Left lung (tissue), 10 donors: ENCODE measurements around the gene ANKMY1. TPM values are rescaled to one million over a fixed set of nuclear protein-coding genes. Genes with fewer than 3 reads are reported as not detected.
"Not testable (repeated sequence)": the region's sequence is repeated elsewhere in the genome, so short reads cannot be mapped to it uniquely, and the experiment has no call there.

Experiments used
- ATAC-seq: fragments of 200-7000 bp; cut with Tn5 transposase; one replicate; pipeline ENCODE4 v1.9.1; 2020; ENCODE audit warnings: moderate library complexity
- DNase-seq, 4 donors: peaks; one replicate each; pipeline ENCODE4 v3.0.0-alpha.2; 2013 to 2020
- H3K27ac ChIP-seq, 2 donors: fragments of 200-600 bp; sonication (generic) in 1 of 2; one replicate each; pipeline versions ENCODE4 v1.5.0 to v1.8.0; 2020 to 2021
- H3K27me3 ChIP-seq, 2 donors: fragments of 200-600 bp; sonication (generic) in 1 of 2; one replicate each; pipeline versions ENCODE4 v1.5.0 to v1.8.0; 2020 to 2021
- H3K36me3 ChIP-seq, 2 donors: fragments of 200-600 bp; sonication (generic) in 1 of 2; one replicate each; pipeline versions ENCODE4 v1.5.0 to v1.8.0; 2020 to 2021
- H3K4me1 ChIP-seq, 2 donors: fragments of 200-600 bp; one replicate each; pipeline ENCODE4 v1.8.0; 2021
- H3K4me3 ChIP-seq, 2 donors: fragments of 200-600 bp; sonication (generic) in 1 of 2; one replicate each; pipeline versions ENCODE4 v1.5.0 to v1.8.0; 2020 to 2021; ENCODE audit warnings: mild to moderate bottlenecking in 1 of 2
- H3K9me3 ChIP-seq, 2 donors: fragments of 200-600 bp; sonication (generic) in 1 of 2; one replicate each; pipeline versions ENCODE4 v1.5.0 to v1.8.0; 2020 to 2021
- intact Hi-C, 2 donors: fragments of 100-400 bp; cut with DNase I; formaldehyde crosslinking; loops; one replicate each; pipeline versions ENCODE4 v1.11.2 to v1.14.2; 2022
- polyA plus RNA-seq, 6 donors: library from polyadenylated mRNA; unstranded; fragments of 120-200 nt; gene quantifications; one replicate each; pipeline ENCODE4 v1.2.1, GENCODE V29; 2013; ENCODE audit not compliant: insufficient read length in 6 of 6
- total RNA-seq, 2 donors: library from RNA; stranded (reverse); fragmentation: NEBNext Ultra II Directional; extraction: Animal tissue kit (Norgen Biotek cat#: 25700); gene quantifications; one replicate each; pipeline ENCODE4 v1.2.1, GENCODE V29; 2021
- TF ChIP-seq, protein P1 (sequence below), 2 donors: fragments of 200-600 bp; sonication (generic) in 1 of 2; IDR thresholded peaks; one replicate each; pipeline versions ENCODE4 v1.5.0 to v1.8.0; 2021; ENCODE audit warnings: antibody characterized with exemption in 2 of 2
- donor health status: DM: no; HTN: yes; CAD: no.
- donor health status: DM: no; HTN: no; CAD: no.

ANKMY1 gene
- total and polyA plus RNA-seq, 8 donors, result 11.8 to 20.1 (median 15.1) TPM

DNA sequence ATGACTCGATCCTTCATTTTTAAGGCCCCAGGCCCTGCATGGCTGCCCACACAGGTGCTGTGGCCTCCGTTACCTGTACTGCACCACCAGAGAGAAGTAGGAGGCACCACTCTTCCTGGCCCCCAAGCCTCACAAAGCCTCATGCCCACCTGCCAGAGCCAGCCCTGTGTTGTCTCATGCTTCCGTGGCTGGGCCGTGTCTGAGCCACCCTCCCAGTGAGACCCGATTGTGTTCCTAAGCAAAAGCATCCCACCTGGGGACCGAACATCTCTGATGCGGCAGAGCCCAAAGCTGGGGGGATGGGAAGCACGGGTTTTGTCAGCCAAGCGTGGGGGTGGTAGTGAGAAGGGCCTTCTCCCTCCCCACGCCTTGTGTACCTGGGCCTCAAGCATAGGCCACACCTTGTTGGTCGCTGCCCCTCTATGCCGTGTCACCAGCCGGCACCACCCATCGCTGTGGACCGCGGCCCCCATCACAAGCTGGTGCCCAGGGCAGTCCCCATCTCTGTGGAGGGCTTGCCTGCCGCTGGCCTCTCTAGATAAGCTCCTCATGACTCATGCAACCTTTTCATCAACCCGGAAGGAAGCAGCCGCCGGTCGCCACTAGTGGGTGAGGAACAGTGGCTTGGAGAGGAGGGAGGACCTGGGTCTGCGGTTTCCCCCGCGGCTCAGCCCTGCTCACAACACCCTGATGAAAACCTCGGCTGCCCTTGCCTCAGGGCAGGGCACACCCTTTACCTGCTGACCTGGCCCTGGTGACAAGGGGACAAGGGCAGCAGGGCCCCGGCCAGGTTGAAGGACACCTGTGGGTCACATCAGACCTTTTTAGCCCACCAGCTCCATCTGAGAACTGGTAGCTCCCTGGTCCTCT is 7.8 kb upstream of the ANKMY1 start:
- TF ChIP-seq, protein P1, sequence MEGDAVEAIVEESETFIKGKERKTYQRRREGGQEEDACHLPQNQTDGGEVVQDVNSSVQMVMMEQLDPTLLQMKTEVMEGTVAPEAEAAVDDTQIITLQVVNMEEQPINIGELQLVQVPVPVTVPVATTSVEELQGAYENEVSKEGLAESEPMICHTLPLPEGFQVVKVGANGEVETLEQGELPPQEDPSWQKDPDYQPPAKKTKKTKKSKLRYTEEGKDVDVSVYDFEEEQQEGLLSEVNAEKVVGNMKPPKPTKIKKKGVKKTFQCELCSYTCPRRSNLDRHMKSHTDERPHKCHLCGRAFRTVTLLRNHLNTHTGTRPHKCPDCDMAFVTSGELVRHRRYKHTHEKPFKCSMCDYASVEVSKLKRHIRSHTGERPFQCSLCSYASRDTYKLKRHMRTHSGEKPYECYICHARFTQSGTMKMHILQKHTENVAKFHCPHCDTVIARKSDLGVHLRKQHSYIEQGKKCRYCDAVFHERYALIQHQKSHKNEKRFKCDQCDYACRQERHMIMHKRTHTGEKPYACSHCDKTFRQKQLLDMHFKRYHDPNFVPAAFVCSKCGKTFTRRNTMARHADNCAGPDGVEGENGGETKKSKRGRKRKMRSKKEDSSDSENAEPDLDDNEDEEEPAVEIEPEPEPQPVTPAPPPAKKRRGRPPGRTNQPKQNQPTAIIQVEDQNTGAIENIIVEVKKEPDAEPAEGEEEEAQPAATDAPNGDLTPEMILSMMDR (IDR thresholded peaks at IDR 0.05), result no peak
- Histone ChIP-seq H3K27me3 (no peaks in the 10 kb centered on the region), H3K27ac (peak overlapping the region; percentile 96 to 99), H3K9me3 (no peaks in the 10 kb centered on the region), H3K4me1 (peaks cover 50 to 81% of the 10 kb centered on the region in 2 donors), H3K4me3 (peak overlapping the region; percentile 14 to 79), H3K36me3 (no peaks in the 10 kb centered on the region)
- intact Hi-C loops, result no loop called here
- peak; percentile 58 for ATAC-seq
- DNase-seq, result peak in 3 of 4 donors; percentile 67 to 97 (median 94)

DNA sequence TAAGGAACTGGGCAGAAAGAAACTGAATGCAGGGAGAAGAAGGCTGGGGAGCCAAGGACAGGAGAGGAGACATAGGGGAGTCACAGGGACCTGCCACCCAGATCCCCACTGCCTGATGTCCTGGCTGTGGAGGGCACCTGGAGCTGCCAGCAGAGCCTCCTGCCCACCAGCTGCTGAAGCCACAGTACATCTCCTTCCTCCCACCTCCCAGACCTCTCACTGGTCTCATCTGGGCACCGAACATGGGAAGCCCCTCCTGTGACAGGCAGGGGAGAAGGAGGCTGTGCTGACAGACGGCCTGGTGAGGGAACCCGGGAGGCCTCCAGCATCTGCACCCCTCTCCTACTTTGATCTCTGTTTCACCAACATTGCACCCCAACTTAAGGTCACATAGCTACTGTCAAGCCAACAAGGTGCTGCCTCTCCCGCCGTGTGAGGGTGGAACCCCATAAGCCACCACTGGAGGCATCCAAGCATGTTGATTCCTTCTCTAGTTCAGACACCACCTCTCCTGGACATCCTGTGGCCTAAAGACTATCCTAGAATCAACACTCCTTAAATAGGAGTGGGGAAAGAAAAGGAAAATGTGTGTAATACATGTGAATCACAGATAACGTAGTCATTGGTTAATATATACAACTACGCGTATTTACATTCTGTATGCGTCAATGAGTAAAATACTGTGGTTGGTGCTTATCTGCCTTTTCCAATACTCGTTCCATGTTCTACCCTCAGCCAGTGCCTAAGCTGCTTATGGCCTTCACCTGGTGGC is 7.0 kb upstream of the ANKMY1 start:
- TF ChIP-seq, protein P1 (IDR thresholded peaks at IDR 0.05), result no peak
- Histone ChIP-seq H3K4me3 (peak overlapping the region in 1 of 2 donors; percentile 79), H3K27me3 (no peaks in the 10 kb centered on the region), H3K27ac (peak overlapping the region; percentile 96 to 99), H3K9me3 (no peaks in the 10 kb centered on the region), H3K4me1 (peaks cover 46 to 76% of the 10 kb centered on the region in 2 donors), H3K36me3 (no peaks in the 10 kb centered on the region)
- intact Hi-C loops, result no loop called here
- ATAC-seq, result no peak
- DNase-seq, result no peak

DNA sequence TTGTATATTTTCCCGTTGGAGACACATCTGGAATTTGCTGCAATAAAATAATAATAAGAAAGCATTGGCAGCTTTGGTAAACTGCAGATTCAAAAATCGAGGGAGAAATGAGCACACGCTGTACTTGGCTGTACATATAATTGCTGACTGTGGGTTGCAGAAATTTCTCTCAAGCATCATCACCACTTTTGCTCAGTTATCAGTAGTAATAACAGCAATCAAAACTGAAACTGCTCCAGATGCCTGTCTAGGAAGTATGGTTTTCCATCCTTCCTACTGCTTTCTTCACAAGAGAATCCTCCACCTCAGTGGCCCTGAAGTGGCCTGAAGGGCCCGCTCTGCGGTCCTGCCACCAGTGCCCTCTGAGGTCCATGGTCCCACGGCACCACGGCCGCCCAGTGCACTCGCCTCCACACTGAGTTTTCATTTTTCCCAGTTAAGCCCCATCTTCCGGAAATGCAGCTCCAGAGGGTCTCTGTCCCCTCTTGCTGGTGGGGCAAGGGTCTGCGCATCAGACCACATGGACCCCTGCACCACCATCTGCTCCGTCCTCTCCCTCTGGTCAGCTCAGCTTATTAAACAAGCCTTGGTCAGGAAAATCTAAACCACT is 6.3 kb upstream of the ANKMY1 start:
- no peak for DNase-seq
- ATAC-seq, result no peak
- Histone ChIP-seq H3K27me3 (no peaks in the 10 kb centered on the region), H3K27ac (peak overlapping the region in 1 of 2 donors; percentile 99), H3K36me3 (no peaks in the 10 kb centered on the region), H3K9me3 (no peaks in the 10 kb centered on the region), H3K4me3 (no peak overlapping the region), H3K4me1 (peaks cover 39 to 77% of the 10 kb centered on the region in 2 donors)
- intact Hi-C loops, result no loop called here
- TF ChIP-seq, protein P1 (IDR thresholded peaks at IDR 0.05), result no peak

DNA sequence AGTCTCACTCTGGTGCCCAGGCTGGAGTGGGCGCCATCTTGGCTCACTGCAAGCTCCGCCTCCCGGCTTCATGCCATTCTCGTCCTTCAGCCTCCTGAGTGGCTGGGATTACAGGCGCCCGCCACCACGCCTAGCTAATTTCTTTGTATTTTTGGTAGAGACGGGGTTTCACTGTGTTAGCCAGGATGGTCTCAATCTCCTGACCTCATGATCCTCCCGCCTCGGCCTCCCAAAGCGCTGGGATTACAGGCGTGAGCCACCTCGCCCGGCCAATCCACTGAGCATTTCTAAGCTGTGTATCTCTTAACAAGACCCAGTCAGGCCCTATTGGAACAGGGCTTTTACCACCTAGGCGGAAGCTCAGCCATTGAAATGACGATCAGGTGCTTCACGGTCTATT is 5.4 kb upstream of the ANKMY1 start:
- ATAC-seq, DNase-seq, H3K9me3 ChIP-seq, H3K36me3 ChIP-seq, H3K4me3 ChIP-seq, intact Hi-C loops, H3K27me3 ChIP-seq: not testable (repeated sequence)
- Histone ChIP-seq H3K27ac (peak overlapping the region in 1 of 2 donors; percentile 96), H3K4me1 (peaks cover 40 to 85% of the 10 kb centered on the region in 2 donors)

DNA sequence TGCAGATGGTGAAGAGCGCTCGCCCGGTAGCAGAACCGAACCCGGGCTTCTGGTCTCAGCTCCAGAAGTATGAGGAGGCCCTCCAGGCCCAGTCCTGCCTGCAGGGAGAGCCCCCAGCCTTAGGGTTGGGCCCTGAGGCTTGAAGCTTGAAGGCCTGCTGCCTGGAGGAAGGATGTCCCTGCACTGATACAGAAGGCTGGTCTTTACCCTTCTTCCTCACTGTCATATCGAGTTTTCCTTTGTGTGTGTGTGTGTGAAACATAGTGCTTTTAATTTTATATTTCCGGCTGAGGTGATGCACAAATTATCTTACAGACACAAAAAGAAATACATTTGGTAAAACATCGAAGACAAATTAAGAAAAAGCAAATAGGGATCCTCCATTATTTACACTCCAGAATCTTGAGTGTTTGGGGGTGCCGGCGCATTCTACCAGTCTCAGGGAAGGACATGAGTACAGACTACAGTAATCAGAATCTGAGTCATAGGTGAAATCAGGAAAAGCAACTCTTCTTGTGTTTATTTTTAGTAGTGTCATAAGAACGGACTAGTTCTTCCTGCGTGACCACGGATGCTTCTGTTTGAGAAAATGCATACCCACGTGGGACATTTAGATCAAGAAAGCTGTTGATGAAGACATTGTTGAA is 3.7 kb upstream of the ANKMY1 start:
- TF ChIP-seq, protein P1 (IDR thresholded peaks at IDR 0.05), result no peak
- DNase-seq, result peak in 1 of 4 donors; percentile 46
- H3K4me1 ChIP-seq, result peaks cover 39 to 87% of the 10 kb centered on the region in 2 donors

More for the DNA sequence above, 3.7 kb upstream of the ANKMY1 start:
- Histone ChIP-seq H3K36me3 (no peaks in the 10 kb centered on the region), H3K9me3 (no peaks in the 10 kb centered on the region), H3K4me3 (peak overlapping the region; percentile 18 to 69), H3K27ac (peak overlapping the region; percentile 96 to 98), H3K27me3 (peaks cover 0 to 6% of the 10 kb centered on the region in 2 donors)
- intact Hi-C loops, result no loop called here
- no peak for ATAC-seq
